HL-60 (cell line): ENCODE measurements around the gene FMN1.

Experiments
- DNase-seq, 2 experiments: peaks; one replicate each; pipeline ENCODE4 v3.0.0-alpha.2; 2010 to 2020; ENCODE audit warnings: low read depth in 1 of 2, low spot score in 1 of 2
- H3K27ac ChIP-seq: fragments of 250-450 bp; sonication (Bioruptor Pico); replicated peaks from 2 replicates; pipeline ENCODE4 v1.5.1; 2020; ENCODE audit warnings: mild to moderate bottlenecking, moderate library complexity
- H3K27me3 ChIP-seq: fragments of 250-450 bp; sonication (Bioruptor Pico); 2 replicates; pipeline ENCODE4 v1.5.1; 2021; ENCODE audit warnings: mild to moderate bottlenecking, moderate library complexity; ENCODE audit not compliant: insufficient read depth, poor library complexity, severe bottlenecking
- H3K4me3 ChIP-seq: replicated peaks from 2 replicates; pipeline ENCODE4 v1.5.1; 2011; ENCODE audit warnings: mild to moderate bottlenecking, control low read depth, low read length; ENCODE audit not compliant: insufficient read depth
- GABPA ChIP-seq: IDR thresholded peaks from 2 replicates; pipeline ENCODE4 v1.6.1; 2012; ENCODE audit warnings: low read depth
- POLR2AphosphoS5 ChIP-seq: IDR thresholded peaks from 2 replicates; pipeline ENCODE4 v1.6.1; 2012; ENCODE audit warnings: low read depth
- SPI1 ChIP-seq: IDR thresholded peaks from 2 replicates; pipeline ENCODE4 v1.6.1; 2012; ENCODE audit warnings: low read depth, mild to moderate bottlenecking, borderline replicate concordance
- TF ChIP-seq, protein P1 (sequence below): IDR thresholded peaks from one replicate; pipeline ENCODE4 v1.5.1; 2011; ENCODE audit warnings: low read length, control low read depth, inconsistent platforms; ENCODE audit not compliant: insufficient read depth
- TF ChIP-seq, protein P2 (sequence below): IDR thresholded peaks from 2 replicates; pipeline ENCODE4 v1.6.1; 2012; ENCODE audit warnings: low read depth; ENCODE audit not compliant: insufficient replicate concordance

The FMN1 gene

DNA sequence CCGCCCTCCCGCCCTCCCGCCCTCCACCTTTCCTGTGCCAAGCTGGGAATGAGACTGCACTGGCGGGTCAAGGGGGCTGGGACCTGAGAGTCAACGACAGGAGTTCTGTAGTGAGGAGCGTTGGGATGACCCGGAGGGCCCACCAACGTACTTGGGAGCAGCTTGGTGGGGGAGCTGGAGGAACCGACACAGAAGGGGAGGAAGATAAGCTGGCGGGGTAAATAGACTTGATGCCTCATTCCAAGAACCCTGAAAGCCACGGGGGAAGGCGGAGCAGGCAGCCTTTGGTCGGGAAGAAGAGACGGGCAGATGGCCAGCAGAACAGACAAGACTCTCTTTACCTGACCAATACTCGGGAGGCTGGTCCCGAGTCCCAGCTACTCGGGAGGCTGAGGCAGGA, 277 bp downstream of the FMN1 start:
- Histone ChIP-seq H3K27me3 (peaks cover 23% of the 10 kb centered on the region), H3K4me3 (peak overlapping the region; percentile 56), H3K27ac (no peak overlapping the region)
- DNase-seq = no peak
- TF ChIP-seq, protein P1, sequence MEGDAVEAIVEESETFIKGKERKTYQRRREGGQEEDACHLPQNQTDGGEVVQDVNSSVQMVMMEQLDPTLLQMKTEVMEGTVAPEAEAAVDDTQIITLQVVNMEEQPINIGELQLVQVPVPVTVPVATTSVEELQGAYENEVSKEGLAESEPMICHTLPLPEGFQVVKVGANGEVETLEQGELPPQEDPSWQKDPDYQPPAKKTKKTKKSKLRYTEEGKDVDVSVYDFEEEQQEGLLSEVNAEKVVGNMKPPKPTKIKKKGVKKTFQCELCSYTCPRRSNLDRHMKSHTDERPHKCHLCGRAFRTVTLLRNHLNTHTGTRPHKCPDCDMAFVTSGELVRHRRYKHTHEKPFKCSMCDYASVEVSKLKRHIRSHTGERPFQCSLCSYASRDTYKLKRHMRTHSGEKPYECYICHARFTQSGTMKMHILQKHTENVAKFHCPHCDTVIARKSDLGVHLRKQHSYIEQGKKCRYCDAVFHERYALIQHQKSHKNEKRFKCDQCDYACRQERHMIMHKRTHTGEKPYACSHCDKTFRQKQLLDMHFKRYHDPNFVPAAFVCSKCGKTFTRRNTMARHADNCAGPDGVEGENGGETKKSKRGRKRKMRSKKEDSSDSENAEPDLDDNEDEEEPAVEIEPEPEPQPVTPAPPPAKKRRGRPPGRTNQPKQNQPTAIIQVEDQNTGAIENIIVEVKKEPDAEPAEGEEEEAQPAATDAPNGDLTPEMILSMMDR = no peak
- TF ChIP-seq, protein P2, sequence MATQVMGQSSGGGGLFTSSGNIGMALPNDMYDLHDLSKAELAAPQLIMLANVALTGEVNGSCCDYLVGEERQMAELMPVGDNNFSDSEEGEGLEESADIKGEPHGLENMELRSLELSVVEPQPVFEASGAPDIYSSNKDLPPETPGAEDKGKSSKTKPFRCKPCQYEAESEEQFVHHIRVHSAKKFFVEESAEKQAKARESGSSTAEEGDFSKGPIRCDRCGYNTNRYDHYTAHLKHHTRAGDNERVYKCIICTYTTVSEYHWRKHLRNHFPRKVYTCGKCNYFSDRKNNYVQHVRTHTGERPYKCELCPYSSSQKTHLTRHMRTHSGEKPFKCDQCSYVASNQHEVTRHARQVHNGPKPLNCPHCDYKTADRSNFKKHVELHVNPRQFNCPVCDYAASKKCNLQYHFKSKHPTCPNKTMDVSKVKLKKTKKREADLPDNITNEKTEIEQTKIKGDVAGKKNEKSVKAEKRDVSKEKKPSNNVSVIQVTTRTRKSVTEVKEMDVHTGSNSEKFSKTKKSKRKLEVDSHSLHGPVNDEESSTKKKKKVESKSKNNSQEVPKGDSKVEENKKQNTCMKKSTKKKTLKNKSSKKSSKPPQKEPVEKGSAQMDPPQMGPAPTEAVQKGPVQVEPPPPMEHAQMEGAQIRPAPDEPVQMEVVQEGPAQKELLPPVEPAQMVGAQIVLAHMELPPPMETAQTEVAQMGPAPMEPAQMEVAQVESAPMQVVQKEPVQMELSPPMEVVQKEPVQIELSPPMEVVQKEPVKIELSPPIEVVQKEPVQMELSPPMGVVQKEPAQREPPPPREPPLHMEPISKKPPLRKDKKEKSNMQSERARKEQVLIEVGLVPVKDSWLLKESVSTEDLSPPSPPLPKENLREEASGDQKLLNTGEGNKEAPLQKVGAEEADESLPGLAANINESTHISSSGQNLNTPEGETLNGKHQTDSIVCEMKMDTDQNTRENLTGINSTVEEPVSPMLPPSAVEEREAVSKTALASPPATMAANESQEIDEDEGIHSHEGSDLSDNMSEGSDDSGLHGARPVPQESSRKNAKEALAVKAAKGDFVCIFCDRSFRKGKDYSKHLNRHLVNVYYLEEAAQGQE = no peak
- no peak for TF ChIP-seq POLR2AphosphoS5

DNA sequence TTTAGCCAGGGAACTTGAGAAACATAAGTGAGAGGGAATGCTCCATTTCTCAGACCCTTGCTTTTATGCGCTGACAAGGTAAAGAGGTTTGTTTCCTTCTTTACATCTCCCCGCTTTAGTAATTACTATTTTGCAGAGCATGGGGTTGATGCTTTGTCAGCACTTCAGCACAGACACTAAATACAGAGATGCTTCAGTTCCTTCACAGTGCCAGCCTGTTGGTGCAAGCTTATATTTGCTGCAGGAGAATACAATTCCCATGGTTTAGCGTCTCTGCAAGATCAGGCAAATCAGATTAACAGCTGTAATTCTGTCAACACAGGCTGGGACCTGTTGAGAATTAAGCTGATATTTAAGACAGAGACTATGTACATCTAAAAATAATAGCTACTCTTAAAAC, 2.9 kb downstream of the FMN1 start:
- Histone ChIP-seq H3K27ac (no peak overlapping the region), H3K27me3 (peaks cover 23% of the 10 kb centered on the region), H3K4me3 (no peak overlapping the region)
- TF ChIP-seq SPI1 (no peak), GABPA (no peak), POLR2AphosphoS5 (no peak)
- TF ChIP-seq, protein P1 = no peak
- TF ChIP-seq, protein P2 = no peak
- DNase-seq = no peak

DNA sequence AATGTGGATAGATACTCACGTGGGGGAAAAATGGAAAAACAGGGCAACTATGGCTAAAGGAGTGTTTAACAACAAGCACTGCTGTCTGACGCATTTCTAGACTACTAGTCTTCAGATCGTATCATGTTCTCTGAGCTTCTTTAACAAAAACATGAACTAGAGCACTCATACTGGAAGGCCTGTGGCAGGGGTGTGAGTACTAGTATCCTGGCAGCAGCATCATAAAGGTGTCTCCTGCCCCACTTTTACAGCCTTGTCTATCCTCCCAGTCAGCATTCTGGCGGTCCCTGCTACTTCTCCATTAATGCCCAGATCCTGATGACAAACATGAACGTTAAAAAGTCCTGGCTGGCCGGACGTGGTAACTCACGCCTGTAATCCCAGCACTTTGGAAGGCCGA, 4.0 kb downstream of the FMN1 start:
- no peak overlapping the region for H3K27ac ChIP-seq
- H3K4me3 ChIP-seq = no peak overlapping the region
- no peak for TF ChIP-seq POLR2AphosphoS5
- H3K27me3 ChIP-seq = peaks cover 22% of the 10 kb centered on the region
- DNase-seq = no peak

DNA sequence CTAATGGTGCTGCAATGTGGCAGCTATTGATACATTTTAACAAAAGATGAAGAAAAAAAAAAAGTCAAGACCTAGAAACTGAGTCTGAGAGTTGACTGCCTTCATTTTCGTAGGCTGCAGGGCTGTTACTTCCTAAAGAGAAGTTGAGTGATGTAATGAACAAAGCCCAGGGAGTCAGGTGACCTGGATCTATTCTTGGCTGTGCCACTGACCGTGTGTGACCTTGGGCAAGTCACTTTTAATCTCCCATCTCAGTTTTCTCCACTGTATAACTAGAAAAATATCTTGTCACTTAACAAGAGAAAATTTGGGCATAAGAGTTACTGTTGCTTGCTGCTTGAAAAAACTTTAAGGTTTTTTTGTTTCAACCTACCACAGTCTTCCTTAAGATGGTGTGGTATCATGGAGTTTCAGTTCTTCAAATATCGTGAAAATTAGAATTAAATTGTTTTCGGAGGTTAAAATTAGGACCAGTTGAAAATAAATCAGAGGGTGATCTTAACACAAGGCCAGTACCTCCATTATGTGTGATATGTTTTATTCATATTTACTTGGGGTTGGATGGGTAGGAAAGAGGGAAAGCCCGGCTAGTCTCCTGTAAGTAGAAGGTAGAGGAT, 5.8 kb downstream of the FMN1 start:
- TF ChIP-seq, protein P1 = no peak
- no peak overlapping the region for H3K4me3 ChIP-seq
- peaks cover 8% of the 10 kb centered on the region for H3K27me3 ChIP-seq
- H3K27ac ChIP-seq = no peak overlapping the region
- peak in 1 of 2 experiments; percentile 39 for DNase-seq
